GM21381 (cell line): ENCODE data around the gene CD80.

Experiments
- ATAC-seq: cut with Tn5 transposase; IDR thresholded peaks from one replicate; pipeline ENCODE4 v1.9.1; 2021; ENCODE audit warnings: mild to moderate bottlenecking, moderate library complexity; ENCODE audit not compliant: unreplicated experiment

CD80 gene

DNA sequence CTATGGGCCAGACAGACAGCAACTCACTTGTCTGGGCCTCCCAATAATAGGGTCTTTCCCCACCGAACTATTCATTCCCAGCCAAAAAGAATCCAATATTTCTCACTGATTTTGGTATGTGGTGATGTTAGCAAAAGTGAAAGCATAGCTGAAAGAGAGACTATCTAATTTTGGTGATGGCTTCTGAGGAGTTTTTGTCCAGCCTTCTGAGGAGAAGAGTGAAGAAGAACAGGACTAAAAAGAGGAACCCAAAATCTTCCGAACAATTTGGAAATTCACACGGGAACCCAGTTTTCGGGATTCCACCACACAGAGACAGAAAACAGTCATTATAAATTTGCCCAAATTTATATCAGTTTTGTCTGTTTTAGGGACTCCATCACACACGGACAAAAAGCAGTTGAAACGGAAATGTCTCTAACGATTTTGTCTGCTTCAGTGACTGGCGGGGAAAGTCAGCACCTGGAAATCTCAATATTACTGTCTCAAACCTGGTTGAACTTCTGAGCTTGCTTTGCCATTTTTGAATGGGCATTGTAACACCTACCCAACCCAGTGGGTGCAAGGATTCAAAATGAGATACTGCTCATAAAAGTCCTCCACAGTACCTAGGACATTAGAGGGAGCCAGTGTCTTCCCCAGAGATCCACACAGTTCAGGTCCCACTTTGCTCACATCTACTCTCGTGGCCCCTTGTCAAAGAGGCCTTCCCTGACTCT, 9.1 kb downstream of the CD80 start:
- ATAC-seq: peak; percentile 33

DNA sequence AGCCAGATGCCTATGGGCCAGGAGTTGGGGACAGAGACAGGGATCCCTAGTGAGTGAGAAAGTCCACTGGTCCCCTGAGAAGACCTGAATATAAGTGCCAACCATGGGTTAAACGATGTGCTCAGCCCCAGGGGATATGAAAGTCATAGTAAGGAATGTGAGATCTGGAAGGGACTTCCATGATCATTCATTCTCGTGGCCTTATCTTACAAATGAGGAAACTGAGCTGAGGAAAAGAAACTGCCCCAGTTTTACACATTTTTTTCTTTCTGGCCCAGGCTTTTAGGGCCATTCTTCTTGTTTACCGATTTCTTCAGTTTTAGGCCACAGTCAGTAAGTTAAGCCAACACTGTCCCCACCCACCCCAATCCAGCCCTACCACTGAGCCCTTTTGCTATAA, 11.1 kb downstream of the CD80 start:
- ATAC-seq: no peak

DNA sequence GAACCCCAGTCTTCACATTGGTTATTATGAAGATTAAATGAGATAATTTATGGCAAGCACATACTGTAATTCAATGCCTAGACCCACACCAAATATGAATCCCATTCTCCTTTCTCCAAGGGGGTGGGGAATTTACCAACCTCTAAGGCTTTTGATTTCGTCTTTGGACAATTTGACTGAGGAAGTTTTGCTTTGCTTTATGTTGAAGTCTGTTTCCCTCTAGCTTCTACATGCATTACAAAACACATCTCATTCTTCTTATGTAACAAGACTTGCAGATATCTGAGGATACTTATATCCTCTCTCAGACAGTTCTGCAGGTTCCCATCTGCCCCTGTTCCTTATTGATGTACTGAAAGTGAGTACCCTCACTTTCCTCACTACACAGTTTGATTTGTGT, 12.2 kb downstream of the CD80 start:
- ATAC-seq: no peak

DNA sequence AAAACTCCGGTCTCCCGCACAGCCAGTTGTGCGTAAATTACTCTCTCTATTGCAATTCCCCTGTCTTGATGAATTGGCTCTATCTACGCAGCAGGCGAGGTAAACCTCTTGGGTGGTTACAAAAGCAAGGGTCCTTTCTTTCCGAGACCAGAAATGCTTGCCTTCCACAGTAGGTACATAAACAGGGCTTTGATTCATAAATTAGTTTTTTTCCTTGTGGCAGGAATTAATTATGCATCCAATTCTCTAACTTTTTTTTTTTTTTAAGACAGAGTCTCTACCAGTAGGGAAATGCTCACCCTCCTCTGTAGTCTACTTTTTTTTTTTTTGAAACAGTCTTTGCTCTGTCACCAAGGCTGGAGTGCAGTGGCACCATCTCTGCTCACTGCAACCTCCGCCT, 16.3 kb downstream of the CD80 start:
- no peak for ATAC-seq

DNA sequence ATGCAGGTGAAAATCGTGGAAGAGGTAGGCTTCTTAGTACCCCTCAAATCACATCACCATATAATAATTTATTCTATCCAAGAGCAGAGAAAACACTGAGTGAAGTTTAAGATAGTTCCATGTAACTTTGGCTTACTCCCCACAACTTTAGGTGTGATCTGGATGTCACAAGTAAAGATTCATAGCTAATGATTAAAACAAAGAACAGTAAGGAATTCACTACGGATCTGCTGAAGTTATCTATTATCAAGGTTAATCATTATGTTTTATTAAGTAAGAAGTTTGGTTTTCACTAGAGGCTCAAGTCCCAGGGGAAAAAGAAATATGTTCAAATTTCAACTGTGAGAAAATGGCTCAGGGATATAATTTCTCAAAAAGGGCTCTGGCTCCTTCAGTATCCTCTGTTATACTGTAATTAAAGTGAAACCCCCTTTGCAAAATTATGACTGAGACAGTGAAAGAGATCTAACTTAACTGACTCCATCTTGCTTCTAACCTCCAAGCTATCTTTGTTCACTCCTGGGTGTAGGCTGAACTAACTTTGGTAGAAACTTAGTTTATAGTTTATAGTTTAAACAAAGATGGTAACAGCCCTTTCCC, 17.1 kb downstream of the CD80 start:
- ATAC-seq: peak; percentile 35

DNA sequence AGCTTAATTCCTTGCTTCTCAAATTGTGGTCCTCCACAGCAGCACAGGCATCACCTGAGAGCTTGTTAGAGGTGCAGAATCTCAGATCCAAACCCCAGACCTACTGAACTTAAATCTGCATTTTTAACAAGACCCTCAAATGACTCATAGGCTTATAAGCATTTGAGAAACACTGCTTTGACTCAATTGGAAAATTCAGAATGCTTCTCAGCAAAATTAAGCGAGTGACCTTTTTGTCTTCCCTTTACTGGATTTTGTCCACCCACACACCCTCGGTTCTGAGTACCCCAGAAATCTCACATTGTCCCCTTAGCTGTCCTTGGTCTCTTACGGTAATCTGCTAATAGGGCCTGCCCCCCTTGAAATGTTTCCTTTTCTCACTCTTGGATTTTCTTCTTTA, 17.9 kb downstream of the CD80 start:
- no peak for ATAC-seq

DNA sequence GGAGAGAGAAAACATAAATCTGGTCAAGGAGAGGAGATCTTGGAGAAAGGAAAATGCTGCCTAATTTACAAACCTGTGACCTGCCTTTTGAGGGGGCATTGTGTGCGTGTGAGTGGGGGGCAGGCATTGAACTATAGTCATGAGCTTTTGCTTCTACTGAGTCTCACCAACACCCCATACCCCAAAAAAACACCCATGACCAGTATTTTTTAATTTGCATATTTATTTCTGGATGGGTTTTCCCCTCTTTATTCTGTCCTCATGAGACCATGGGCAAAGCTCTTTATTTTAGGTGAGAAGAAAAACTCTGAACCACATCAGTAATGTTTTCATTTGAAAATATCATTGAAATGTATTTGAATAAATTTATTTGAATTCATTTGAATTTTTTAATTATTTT, 20.6 kb downstream of the CD80 start:
- ATAC-seq: no peak

DNA sequence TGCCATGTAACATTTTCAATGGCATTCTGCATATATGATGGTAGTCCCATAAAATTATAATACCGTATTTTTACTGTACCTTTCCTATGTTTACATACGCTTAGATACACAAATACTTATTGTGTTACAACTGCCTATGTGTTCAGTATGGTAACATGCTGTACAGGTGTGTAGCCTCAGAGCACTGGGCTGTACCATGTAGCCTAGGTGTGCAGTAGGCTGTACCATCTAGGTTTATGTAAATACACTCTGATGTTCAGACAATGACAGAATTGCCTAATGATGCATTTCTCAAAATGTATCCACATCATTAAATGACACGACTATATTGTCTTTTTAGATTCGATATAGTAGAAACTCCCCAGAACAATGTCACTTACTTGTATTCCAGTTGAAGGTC, 22.7 kb downstream of the CD80 start:
- ATAC-seq: no peak

DNA sequence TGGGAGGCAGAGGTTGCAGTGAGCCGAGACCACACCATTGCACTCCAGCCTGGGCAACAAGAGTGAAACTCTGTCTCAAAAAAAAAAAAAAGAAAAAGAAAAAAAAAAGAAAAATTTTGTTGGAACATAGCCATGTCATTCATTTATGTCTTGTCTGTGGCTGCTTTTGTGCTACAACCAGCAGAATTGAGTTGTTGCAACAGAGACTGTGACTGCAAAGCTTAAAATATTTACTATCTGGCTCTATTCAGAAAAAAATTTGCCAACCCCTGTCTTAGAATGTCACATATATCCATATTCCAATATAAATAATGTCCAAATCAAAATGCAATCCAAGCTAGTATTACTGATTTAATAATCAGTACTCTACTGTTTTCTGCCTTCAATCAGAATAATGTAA, 25.1 kb downstream of the CD80 start:
- ATAC-seq: no peak

DNA sequence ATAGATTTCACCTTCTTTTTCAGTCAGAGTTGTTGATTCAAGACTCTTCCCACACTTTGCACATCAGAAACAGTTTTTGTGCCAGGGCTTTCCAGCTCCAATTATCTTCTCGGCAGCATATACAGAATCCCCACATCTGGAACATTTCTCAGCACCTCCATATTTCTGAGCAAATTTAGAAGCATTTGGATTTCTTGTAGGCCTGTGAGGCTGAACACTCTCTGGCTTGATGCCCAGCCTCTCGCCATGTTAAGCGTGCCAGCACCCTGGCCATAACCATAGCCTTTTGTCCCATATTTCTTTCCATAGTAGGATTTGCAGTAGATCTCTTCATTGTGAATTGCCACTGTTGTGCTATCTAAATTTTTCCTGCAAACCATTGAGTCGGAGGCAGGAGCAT, 28.3 kb downstream of the CD80 start:
- no peak for ATAC-seq

DNA sequence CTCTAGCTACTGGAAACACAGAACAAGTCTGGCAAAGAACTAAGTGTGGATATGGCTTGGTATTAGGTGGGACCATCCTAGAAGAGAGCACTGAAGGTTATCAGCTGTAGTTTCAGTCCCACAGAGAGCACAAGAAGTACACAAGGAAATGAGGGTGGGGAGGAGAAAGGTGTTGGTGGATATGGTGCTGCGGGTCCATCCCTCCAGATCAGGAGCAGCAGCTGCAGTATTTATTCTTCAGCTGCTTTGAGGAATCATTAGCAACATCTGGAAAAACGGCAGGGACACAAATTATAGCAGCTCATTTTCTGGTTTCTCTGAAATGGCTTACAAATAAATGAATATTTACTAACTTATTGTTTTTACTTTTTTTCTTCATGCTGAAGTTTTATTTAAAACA, 29.0 kb downstream of the CD80 start:
- no peak for ATAC-seq

DNA sequence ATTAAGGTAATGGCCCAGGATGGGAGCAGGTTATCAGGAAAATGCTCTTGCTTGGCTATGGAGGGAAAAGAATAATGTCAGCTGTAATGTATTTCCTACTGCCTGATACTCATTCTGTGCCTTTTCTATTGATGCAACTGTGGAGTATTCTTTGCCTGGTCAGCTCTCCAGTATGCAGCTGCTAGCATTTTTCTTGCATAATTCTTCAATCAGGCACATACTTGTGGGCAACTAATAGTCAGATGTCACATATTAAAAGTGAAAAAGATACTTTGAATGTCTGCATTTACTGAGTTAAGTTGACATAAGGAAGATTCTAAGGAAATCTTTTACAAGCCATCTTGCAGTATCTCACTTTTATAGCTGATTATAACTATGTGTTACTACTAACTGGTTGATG, 29.5 kb downstream of the CD80 start:
- ATAC-seq: no peak

DNA sequence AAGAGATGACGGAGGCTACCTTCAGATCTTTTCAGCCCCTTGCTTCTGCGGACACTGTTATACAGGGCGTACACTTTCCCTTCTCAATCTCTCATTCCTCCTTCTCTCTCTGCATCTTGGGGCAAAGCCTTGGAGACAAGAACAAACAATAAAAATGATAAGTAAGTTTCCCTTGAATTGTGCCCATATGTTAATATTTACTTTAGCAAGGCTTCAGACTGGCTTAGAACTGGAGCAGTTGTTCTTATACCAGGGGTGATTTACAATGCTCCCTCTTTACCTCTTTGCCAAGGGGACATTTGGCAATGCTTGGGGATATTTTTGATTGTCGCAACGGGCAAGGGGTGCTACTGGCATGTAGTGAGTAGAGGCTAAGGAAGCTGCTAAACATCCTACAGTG, 31.7 kb downstream of the CD80 start:
- no peak for ATAC-seq

DNA sequence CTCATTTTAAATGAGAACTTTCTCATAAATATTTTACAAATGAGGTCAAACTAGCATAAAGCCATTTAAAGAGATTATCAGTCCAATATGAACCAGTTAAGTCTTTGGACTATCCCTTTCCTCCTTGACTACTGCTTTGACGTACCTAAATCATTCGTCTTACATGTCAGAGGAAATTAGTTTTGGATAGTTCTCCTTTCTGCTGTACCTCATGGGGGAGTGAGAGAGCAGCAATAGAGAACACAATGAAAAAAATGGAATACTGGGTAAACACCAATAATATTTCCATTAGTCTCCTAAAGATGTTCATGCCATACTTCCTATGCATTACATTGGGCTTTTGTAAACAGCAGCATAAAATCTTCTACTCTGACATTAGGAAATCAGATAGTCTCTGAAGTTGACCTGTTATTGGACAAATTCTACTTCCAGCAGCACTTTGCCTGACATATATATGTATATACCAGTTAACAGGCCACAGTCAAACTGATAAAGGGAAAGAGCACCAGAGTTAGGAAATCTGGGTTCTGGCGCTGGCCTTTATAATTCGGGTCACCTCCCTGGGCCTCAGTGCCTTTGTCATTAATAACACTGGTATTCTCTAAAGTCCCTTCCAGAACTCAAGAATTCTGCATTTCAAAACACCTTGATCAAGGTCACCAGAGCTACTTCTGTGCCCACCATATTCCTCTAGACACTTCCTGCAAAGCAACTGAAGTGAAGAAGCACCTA, 34.3 kb downstream of the CD80 start:
- no peak for ATAC-seq

DNA sequence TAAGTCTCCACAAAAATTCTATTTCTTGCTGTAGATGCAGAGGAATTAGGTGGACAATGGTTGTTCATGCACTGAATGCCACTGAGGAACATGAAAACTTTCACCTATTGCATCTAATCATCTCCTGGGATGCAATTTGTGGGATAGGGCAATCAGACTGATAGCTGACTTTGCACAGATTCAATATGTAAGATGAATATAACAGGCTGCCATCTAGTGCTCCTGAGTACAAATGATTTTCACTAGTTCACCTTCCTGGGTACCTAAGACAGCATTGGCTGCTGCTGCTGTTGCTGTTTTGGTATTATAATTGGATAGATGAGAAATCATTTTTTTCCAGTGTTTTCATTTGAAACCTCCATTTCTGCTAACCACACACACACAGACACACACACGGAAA, 41.4 kb downstream of the CD80 start:
- no peak for ATAC-seq

DNA sequence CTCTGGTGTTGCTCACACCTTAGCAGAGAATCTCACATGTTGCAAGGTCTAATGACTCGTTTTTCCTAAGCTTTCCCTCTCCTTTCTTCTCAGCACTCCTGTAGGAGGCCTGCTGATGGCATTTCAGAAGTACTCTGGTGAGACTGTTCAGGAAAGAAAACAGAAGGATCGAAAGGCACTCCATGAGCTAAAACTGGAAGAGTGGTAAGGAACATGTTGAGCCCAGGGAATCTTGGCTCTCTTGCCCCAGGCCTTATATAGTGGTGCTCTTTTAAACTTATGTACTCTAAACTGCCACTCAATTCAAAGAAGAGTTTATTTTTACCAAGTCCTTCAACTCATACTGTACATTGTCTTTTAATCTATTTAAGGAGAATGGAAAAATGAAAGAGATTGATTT, 42.3 kb downstream of the CD80 start:
- ATAC-seq: no peak

DNA sequence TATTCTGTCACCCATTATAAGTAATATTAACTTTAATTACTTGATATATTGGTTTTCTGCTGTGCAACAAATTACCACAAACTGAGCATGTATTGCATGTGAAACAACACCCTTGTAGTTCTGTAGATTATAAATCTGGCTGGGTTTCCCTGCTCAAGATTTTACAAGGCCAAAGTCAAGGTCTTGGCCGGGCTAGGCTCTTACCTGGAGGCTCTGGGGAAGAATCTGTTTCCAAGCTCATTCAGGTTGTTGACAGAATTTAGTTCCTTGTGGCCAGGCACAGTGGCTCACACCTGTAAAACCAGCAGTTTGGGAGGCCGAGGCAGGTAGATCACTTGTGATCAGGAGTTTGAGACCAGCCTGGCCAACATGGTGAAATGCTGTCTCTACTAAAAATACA, 44.8 kb downstream of the CD80 start:
- no peak for ATAC-seq

DNA sequence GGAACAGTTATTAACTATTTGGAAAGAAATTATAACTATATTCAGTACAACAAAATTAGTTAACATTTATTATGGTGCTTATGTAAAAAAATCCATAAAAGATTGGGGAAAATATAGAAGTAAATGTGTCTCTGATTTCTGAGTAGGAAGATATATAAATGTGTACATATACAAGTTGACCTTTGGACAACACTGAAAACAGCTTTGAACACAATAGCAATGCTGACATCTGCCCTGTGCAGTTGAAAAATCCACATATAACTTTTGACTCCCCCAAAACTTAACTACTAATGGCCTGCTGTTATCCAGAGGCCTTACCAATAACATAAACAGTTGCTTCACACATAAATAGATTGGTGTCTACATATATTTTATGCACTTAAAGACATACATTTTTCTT, 48.7 kb downstream of the CD80 start:
- ATAC-seq: no peak

DNA sequence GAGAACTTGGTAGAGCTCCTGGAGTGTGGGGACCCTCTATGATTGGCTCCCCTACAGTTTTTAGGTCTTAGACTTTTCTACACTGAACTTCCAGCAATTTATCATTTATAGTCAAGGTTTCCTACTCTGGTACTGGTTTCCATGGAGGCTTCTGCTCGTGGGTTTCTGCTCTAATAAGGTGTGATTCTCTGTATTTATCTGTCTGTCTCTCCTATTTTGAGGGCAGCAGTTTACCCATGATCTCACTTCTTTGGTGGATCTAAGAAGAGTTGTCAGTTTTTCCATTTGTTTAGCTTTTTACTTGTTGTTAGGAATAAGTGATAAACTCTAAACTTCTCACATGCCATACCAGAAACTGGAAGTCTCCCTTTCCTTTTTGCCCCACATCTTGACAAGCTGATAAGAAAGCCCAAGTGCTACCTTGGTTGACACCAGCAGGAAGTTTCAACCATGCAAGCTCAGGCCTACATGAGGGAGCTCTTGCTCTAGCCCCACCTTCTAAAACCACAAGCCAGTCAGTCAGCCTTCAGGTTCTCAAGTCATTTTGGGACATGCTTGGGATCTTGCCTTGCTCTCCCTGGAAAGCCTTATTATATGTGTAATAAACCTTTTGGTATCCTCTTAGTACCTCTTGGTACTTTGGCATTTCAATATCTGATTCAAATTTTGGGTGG, 51.1 kb downstream of the CD80 start:
- ATAC-seq: no peak

DNA sequence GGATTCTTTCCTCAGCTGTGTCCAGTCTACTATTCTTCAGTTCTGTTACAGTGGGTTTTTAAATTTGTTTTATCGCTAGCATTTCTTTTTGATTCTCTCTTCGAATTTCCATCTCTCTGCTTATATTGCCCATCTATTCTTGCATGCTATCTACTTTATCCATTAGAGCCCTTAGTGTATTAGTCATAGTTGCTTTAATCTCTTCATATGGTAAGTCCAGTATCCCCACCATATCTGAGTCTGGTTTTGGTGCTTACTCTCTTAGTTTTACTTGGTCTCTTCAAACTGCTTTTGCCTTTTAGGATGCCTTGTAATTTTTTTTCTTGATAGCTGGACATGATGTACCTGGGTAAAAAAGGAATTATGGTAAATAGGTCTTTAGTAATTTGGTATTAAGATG, 52.0 kb downstream of the CD80 start:
- no peak for ATAC-seq

DNA sequence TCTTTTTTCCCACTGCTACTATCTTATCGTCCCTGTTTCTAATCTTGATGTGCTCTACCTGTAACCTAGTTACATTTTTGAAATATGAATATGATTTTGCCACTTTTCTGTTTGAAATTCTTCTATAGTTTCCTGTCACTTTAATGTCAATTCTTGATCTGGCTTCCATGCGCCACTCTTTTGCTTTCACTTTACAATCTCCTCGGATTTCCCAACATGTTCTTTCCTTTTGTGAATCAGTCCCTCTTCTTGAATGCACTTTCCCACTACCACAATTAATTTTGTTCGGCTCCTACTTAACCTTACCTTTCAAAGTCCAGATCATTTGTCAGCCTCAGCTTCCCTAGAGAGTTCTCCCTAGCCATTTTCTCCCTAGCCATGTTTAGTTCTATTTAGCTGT, 52.8 kb downstream of the CD80 start:
- no peak for ATAC-seq

DNA sequence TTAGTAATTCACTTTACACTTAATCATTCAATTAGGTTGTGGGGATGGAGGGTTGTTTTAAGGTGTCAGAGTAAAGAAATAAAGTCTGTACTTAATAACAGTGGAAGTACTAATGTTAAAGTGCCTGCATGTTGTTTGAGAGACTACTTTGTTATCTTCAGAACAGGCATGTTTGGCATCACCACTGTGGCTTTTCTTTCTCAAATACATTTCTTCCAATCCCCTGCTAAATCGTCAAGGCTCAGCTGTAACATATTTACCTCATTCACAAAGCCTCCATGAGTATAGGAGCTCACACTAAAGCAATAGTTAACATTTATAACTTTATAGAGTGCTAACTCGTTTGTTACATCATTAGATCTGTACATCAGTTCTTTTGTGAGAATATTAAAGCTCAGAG, 58.5 kb downstream of the CD80 start:
- no peak for ATAC-seq
